Measurements from ENCODE around the gene BMPER.

DNA sequence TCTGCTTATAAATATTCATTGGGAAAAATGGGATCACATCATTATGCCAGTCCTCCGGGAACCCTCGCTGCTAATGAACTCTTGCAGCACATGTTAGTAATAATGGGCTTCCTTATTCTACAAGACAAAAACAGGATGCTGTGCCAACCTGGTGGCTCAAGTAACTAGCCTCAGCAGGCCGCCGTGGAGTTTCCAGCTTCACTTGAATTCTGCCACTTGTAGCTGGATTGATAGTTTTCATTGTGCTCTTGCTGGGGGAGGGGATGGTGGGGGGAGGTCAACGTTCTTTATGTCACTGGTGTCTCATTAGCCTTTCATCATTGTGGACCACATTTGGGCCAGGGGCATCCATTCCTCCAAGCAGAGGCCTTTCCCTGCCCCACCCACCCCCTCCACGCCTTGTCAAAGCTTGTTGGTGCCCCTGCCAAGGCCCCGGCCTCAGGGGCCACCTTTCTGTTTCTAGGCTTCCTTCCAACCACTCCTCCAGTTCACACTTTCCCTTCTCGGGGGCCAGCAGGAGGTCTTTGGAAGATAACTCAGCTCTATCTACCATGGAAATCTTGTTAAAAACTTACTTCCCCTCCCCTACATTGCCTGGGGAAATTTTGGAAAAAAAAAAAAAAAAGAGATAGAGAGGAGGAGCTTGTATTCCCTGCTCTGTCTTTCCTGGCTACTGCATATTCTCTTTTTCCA, 153.9 kb downstream of the BMPER start:
- no peak for TF ChIP-seq EZH2 (IDR thresholded peaks at IDR 0.05; ENCODE audit: borderline replicate concordance, low read length)
- no peak for TF ChIP-seq CTCF (conservative IDR thresholded peaks at IDR 0.05 in 1 of 2, IDR thresholded peaks at IDR 0.05 in 1 of 2; ENCODE audit: extremely low read depth in 1 of 2, insufficient read depth in 1 of 2, low read depth in 1 of 2, low read length in 2 of 2)

All from mammary epithelial cell (primary cell).